Caki2 (cell line): Measurements from ENCODE around the gene LRCH1. TPM values are rescaled to one million over a fixed set of nuclear protein-coding genes. Genes with fewer than 3 reads are reported as not detected.
"Not testable (repeated sequence)": the region's sequence is repeated elsewhere in the genome, so short reads cannot be mapped to it uniquely, and the experiment has no call there.

Source experiments
- DNase-seq: peaks from one replicate; pipeline ENCODE4 v3.0.0-alpha.2; 2015; ENCODE audit warnings: low read depth
- in situ Hi-C: cut with HindIII; loops from 2 replicates; pipeline ENCODE4 v1.10.0; 2016; ENCODE audit warnings: low sequenced_read_pairs, low pct_unique_long_range_greater_than_20kb, mixed read lengths
- total RNA-seq: library from RNA; depleted of rRNA; stranded (reverse); fragments of >200 nt; shearing (Covaris generic); gene quantifications from 2 replicates; pipeline ENCODE4 v1.2.3, GENCODE V29; 2014; ENCODE audit warnings: low replicate concordance; rRNA removed

Gene LRCH1
- total RNA-seq, result 4.4 and 5.4 TPM in 2 replicates

- in situ Hi-C loops, result no loop called here
- DNase-seq, result peak; percentile 65
Measured at GRCh38 chr13:46552889-46553520, at the start of gene LRCH1. TSS of gene LRCH1 (plus strand) at chr13:46553170. CDS start at chr13:46553397, 227 bp downstream.

DNA sequence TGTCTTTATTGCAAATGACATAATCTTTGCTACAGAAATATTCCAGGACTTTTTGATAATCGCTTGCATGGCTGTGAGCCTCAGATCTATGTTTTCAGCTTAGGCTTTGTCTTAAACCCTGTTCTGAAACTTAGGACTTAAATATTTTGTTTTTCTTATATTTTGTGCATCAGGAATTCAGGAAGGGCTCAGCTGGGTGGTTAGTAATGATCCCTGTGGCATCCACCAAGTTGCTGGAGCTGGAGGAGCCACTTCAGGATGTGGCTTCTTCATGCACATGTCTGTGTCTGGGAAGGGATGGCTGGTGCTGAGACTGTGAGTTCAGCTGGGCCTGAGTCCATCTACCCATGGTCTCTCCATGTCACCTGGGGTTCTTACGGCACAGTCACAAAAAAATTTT lies 48.9 kb upstream of the LRCH1 start:
- in situ Hi-C loops, result no loop called here
- DNase-seq, result no peak

- in situ Hi-C loops, result no loop called here
- DNase-seq, result no peak
Measured at GRCh38 chr13:46507981-46508380, 45.0 kb upstream of the LRCH1 start.

GRCh38 chr13:46509981-46510380 lies 43.0 kb upstream of the LRCH1 start:
- DNase-seq, result no peak
- in situ Hi-C loops, result no loop called here

GRCh38 chr13:46515803-46516202 lies 37.2 kb upstream of the LRCH1 start:
- in situ Hi-C loops, result no loop called here
- DNase-seq, result no peak

- DNase-seq, result no peak
- in situ Hi-C loops, result no loop called here
Measured at GRCh38 chr13:46516599-46517338, 36.2 kb upstream of the LRCH1 start.

- in situ Hi-C loops, DNase-seq: not testable (repeated sequence)
Measured at GRCh38 chr13:46517748-46518147, 35.2 kb upstream of the LRCH1 start.

DNA sequence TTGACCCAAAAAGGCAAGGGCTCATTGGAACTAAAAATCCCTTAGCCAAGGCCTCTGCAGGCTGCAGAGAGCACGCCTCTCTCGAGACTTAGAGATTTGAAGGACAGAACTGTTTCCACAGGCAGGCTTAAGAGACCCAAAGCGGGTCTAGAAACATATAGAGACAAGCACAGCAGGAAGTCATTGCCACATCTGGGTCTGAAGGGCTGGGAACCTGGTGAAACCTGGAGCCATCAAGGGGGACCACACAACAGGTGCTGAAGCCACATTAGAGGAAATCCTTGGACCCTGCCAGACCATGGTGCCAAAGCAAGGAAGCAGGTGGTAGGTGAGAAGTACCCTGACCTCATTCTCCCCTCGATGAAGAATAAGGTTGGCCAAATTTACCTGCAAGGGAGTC lies 33.8 kb upstream of the LRCH1 start:
- in situ Hi-C loops, result no loop called here
- no peak for DNase-seq

- in situ Hi-C loops, result no loop called here
- no peak for DNase-seq
Measured at GRCh38 chr13:46520166-46520565, 32.8 kb upstream of the LRCH1 start.

GRCh38 chr13:46521486-46521885 lies 31.5 kb upstream of the LRCH1 start:
- in situ Hi-C loops, result no loop called here
- no peak for DNase-seq

GRCh38 chr13:46521921-46522747 lies 30.8 kb upstream of the LRCH1 start:
- in situ Hi-C loops, result no loop called here
- no peak for DNase-seq

DNA sequence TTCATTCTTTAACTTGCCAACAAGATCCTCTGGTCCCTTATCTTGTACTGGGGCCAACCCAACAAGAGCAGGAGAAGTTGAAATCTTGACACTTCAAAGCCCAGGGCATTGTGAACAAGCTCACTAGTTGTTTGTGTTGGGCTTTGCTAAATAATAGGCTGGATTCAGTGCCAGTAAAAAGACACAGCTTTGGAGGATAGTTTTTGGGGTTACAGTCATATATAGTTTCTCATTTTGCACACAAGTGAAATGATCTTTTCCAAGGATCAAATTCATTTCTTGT lies 30.3 kb upstream of the LRCH1 start:
- no peak for DNase-seq
- in situ Hi-C loops, result no loop called here

- in situ Hi-C loops, result no loop called here
- no peak for DNase-seq
Measured at GRCh38 chr13:46523972-46524752, 28.8 kb upstream of the LRCH1 start.

DNA sequence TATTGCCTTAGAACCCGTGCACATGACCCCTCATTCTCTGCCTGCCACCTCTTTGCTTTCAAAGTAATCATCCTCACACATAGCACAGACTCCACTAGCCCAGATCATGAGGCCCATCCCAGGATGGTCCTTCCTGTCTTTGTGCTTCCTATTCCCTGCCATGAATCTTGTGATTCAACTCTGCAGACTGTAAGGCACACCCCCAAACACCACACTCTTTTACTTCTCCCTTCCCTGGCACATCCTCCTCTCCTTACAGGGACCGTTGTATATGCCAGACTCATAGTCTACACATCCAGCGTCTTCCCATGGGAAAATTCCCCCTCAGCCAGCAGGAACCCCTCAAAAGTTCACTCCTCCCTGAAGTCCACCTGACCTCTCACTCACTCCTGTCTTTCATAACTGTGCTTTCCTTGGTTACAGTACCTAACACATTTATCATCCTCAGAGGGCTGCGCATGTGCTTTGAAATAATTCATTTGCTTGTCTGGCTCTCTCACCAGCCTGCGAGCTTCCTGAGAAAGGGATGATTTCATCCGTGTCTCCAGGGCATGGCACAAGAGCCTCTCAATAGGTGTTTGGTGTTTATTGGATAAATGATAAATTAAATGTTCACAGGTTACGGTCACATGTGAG lies 26.8 kb upstream of the LRCH1 start:
- DNase-seq, result no peak
- in situ Hi-C loops, result no loop called here

GRCh38 chr13:46526740-46527139 lies 26.2 kb upstream of the LRCH1 start:
- DNase-seq, result no peak
- in situ Hi-C loops, result no loop called here

DNA sequence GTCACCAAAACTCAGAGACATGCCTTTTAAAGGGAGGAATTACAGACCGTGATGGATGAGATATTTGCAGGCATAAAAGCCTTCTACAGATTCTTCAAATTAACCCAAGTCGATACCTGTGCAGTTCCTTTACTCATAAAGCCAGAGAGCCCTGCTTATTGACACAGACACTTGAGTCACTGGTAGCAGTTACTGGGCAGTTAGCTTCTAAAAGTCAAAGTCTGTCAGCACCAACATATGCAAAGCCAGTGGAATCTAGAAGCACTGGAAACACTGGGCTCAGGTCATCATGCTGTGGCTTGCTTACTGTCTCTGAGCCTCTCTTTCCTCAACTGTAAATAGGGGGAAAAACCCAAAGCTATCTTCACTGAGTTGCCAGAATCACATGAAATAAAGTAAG lies 25.7 kb upstream of the LRCH1 start:
- in situ Hi-C loops, result no loop called here
- no peak for DNase-seq

DNA sequence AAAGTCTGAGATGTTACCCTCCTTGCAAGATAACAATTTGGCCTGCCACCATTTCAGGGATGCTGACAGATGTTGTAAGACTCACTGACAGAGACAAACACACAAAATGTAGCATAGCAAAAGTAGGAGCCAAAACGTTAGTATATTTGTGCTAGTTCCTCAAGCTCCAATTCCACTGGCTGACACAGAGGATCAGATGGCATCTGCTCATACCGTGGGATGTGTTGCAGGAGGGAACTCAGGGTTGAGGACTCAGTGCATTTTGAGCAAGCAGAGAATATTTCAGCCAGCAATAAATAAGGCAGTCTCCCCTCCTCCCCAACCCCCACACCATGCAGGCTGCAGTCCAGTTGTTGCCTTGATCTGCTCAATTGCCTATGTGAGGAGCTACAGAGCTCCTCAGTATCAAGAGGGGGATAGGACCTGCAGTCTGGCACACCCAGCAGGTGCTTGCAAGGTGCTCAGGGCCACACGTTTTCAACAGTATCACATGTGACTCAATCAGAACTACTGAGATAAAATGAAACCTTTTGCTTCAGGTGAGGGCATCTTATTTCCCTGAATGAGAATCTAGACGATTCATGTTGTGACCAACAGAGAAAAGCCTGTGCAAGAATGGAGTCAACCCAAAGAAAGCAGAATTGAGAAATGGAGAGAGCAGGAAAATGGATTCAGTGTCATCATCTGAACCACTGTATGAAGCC lies 23.6 kb upstream of the LRCH1 start:
- DNase-seq, result no peak
- in situ Hi-C loops, result no loop called here
